H9 (cell line): Measurements from ENCODE around the gene RIPK4. TPM values are rescaled to one million over a fixed set of nuclear protein-coding genes. Genes with fewer than 3 reads are reported as not detected.

Experiments used
- DNase-seq: peaks from one replicate; pipeline ENCODE4 v3.0.0-alpha.2; 2017
- H2AFZ ChIP-seq: one replicate; pipeline ENCODE4 v1.6.1; 2013; ENCODE audit warnings: mild to moderate bottlenecking, low read length, control low read depth, moderate library complexity
- H2AK5ac ChIP-seq: 2 replicates; pipeline ENCODE4 v1.6.1; 2013; ENCODE audit warnings: low read length, control low read depth, mixed read lengths; ENCODE audit not compliant: insufficient read length
- H2BK120ac ChIP-seq: one replicate; pipeline ENCODE4 v1.6.1; 2013; ENCODE audit warnings: low read depth, mild to moderate bottlenecking, low read length, control low read depth, inconsistent platforms; ENCODE audit not compliant: poor library complexity, severe bottlenecking
- H2BK12ac ChIP-seq: 2 replicates; pipeline ENCODE4 v1.6.1; 2013; ENCODE audit warnings: low read length, control low read depth, mixed read lengths, low read depth; ENCODE audit not compliant: insufficient read length
- H2BK15ac ChIP-seq: 2 replicates; pipeline ENCODE4 v1.6.1; 2013; ENCODE audit warnings: low read depth, low read length, control low read depth
- H2BK20ac ChIP-seq: one replicate; pipeline ENCODE4 v1.6.1; 2013; ENCODE audit warnings: low read depth, mild to moderate bottlenecking, low read length, control low read depth, inconsistent platforms; ENCODE audit not compliant: poor library complexity, severe bottlenecking
- H2BK5ac ChIP-seq: 2 replicates; pipeline ENCODE4 v1.6.1; 2013; ENCODE audit warnings: low read length, control low read depth, mixed read lengths; ENCODE audit not compliant: insufficient read length
- H3K14ac ChIP-seq: 2 replicates; pipeline ENCODE4 v1.6.1; 2013; ENCODE audit warnings: low read length, control low read depth; ENCODE audit not compliant: insufficient read depth
- H3K18ac ChIP-seq: 2 replicates; pipeline ENCODE4 v1.6.1; 2013; ENCODE audit warnings: low read depth, mild to moderate bottlenecking, mixed read lengths, low read length, control low read depth; ENCODE audit not compliant: insufficient read length
- H3K23ac ChIP-seq: 2 replicates; pipeline ENCODE4 v1.6.1; 2013; ENCODE audit warnings: low read length, control low read depth, mixed read lengths, low read depth; ENCODE audit not compliant: insufficient read length
- H3K23me2 ChIP-seq: 2 replicates; pipeline ENCODE4 v1.6.1; 2013; ENCODE audit warnings: low read depth, mild to moderate bottlenecking, mixed read lengths, low read length, control low read depth; ENCODE audit not compliant: insufficient read length, poor library complexity, severe bottlenecking
- H3K27ac ChIP-seq: 2 replicates; pipeline ENCODE4 v1.5.1; 2013; ENCODE audit warnings: low read length, control low read depth, mixed read lengths, low read depth; ENCODE audit not compliant: insufficient read length
- H3K27me3 ChIP-seq: 2 replicates; pipeline ENCODE4 v1.6.1; 2013; ENCODE audit warnings: low read length, control low read depth, inconsistent platforms; ENCODE audit not compliant: insufficient read depth
- H3K4ac ChIP-seq: 2 replicates; pipeline ENCODE4 v1.6.1; 2013; ENCODE audit warnings: low read depth, mild to moderate bottlenecking, control low read depth, inconsistent platforms, low read length, moderate library complexity
- H3K4me1 ChIP-seq: 2 replicates; pipeline ENCODE4 v1.6.1; 2013; ENCODE audit warnings: low read length, control low read depth, inconsistent platforms; ENCODE audit not compliant: insufficient read depth
- H3K4me2 ChIP-seq: 2 replicates; pipeline ENCODE4 v1.6.1; 2013; ENCODE audit warnings: low read length, control low read depth, mixed read lengths; ENCODE audit not compliant: insufficient read length, insufficient read depth
- H3K56ac ChIP-seq: 2 replicates; pipeline ENCODE4 v1.6.1; 2013; ENCODE audit warnings: low read depth, mild to moderate bottlenecking, mixed read lengths, low read length, control low read depth; ENCODE audit not compliant: insufficient read length
- H3K79me1 ChIP-seq: 2 replicates; pipeline ENCODE4 v1.6.1; 2013; ENCODE audit warnings: low read depth, mild to moderate bottlenecking, moderate library complexity, low read length, control low read depth, inconsistent platforms; ENCODE audit not compliant: insufficient read depth, poor library complexity, severe bottlenecking
- H3K79me2 ChIP-seq: 2 replicates; pipeline ENCODE4 v1.6.1; 2013; ENCODE audit warnings: low read length, control low read depth, inconsistent platforms; ENCODE audit not compliant: insufficient read depth
- H3K9ac ChIP-seq: 2 replicates; pipeline ENCODE4 v1.6.1; 2013; ENCODE audit warnings: low read length, control low read depth, mixed read lengths; ENCODE audit not compliant: insufficient read length; ENCODE audit errors: extremely low read depth
- H3K9me3 ChIP-seq: one replicate; pipeline ENCODE4 v1.6.1; 2013; ENCODE audit warnings: low read depth, low read length, inconsistent platforms; ENCODE audit not compliant: control insufficient read depth
- H3T11ph ChIP-seq: one replicate; pipeline ENCODE4 v1.6.1; 2013; ENCODE audit warnings: mild to moderate bottlenecking, low read length, control low read depth, inconsistent platforms
- H4K20me1 ChIP-seq: one replicate; pipeline ENCODE4 v1.6.1; 2013; ENCODE audit not compliant: control insufficient read depth, insufficient read length, insufficient read depth
- H4K5ac ChIP-seq: 2 replicates; pipeline ENCODE4 v1.6.1; 2013; ENCODE audit warnings: low read depth, mild to moderate bottlenecking, mixed read lengths, low read length, control low read depth; ENCODE audit not compliant: insufficient read length
- H4K8ac ChIP-seq: replicated peaks from 2 replicates; pipeline ENCODE4 v1.6.1; 2013; ENCODE audit warnings: low read length, control low read depth, mixed read lengths, low read depth; ENCODE audit not compliant: insufficient read length
- H4K91ac ChIP-seq: 2 replicates; pipeline ENCODE4 v1.6.1; 2013; ENCODE audit warnings: low read depth, mild to moderate bottlenecking, moderate library complexity, mixed read lengths, low read length, control low read depth; ENCODE audit not compliant: insufficient read length
- H3K27ac Mint-ChIP-seq, 3 experiments: 2 replicates in 2 of 3; 3 replicates in 1 of 3; pipeline ENCODE4 v1.8.0; 2020 to 2021; ENCODE audit warnings: mixed read lengths in 3 of 3, mild to moderate bottlenecking in 1 of 3, moderate library complexity in 1 of 3
- H3K27me3 Mint-ChIP-seq: 2 replicates; pipeline ENCODE4 v1.8.0; 2021; ENCODE audit warnings: low read depth, mild to moderate bottlenecking, moderate library complexity, mixed read lengths
- H3K36me3 Mint-ChIP-seq, 3 experiments: 2 replicates in 2 of 3; 3 replicates in 1 of 3; pipeline ENCODE4 v1.8.0; 2020 to 2021; ENCODE audit warnings: low read depth in 3 of 3, mixed read lengths in 3 of 3; ENCODE audit not compliant: insufficient read depth in 1 of 3
- H3K4me1 Mint-ChIP-seq, 2 experiments: 2 replicates each; pipeline ENCODE4 v1.8.0; 2020; ENCODE audit warnings: mixed read lengths in 2 of 2
- H3K4me3 Mint-ChIP-seq, 2 experiments: 2 replicates in 1 of 2; 3 replicates in 1 of 2; pipeline ENCODE4 v1.8.0; 2020 to 2021; ENCODE audit warnings: mild to moderate bottlenecking in 2 of 2, mixed read lengths in 2 of 2, moderate library complexity in 1 of 2
- H3K9me3 Mint-ChIP-seq, 2 experiments: 2 replicates in 1 of 2; 3 replicates in 1 of 2; pipeline ENCODE4 v1.8.0; 2020; ENCODE audit warnings: mild to moderate bottlenecking in 2 of 2, mixed read lengths in 2 of 2, moderate library complexity in 1 of 2
- CTCF ChIP-seq: fragments of 200-600 bp; sonication (generic); conservative IDR thresholded peaks from 3 replicates; pipeline ENCODE4 v1.8.0; 2021; ENCODE audit warnings: antibody characterized with exemption, mild to moderate bottlenecking
- WGBS: extraction: QIAGEN DNeasy Blood & Tissue Kit; methylation state at CpG from one replicate; pipeline ENCODE4 v1.1.7; 2013; ENCODE audit warnings: missing lambda C conversion rate, low lambda C conversion rate, mixed read lengths; ENCODE audit not compliant: insufficient read length; ENCODE audit errors: extremely low coverage; 5-methylcytosine and 5-hydroxymethylcytosine counted together
- total RNA-seq: library from RNA; stranded (reverse); gene quantifications from 2 replicates; pipeline ENCODE4 v1.2.1, GENCODE V29; 2021

Gene RIPK4
- total RNA-seq, 1 experiment from 2014 or later = 2.9 TPM

GRCh38 chr21:41758550-41758949 is 8.3 kb downstream of the RIPK4 start:
- H4K91ac ChIP-seq = no peak overlapping the region
- no peak overlapping the region for H2BK15ac ChIP-seq
- no peak overlapping the region for H3K18ac ChIP-seq
- no peak overlapping the region for H2AK5ac ChIP-seq
- H3K4me2 ChIP-seq = no peak overlapping the region
- H2BK20ac ChIP-seq = no peak overlapping the region
- peaks cover 0 to 4% (median 2%) of the 10 kb centered on the region in 3 experiments; a peak in 4 of 7 replicates for H3K36me3 Mint-ChIP-seq
- H3K23me2 ChIP-seq = peaks cover 20% of the 10 kb centered on the region
- H3K27ac ChIP-seq = no peak overlapping the region
- no peak overlapping the region for H4K5ac ChIP-seq
- H3K27me3 ChIP-seq = peaks cover 16% of the 10 kb centered on the region; the same call in 1 of the 2 replicates
- H3K56ac ChIP-seq = no peak overlapping the region
- H3K9me3 Mint-ChIP-seq = no peaks in the 10 kb centered on the region; a peak in 2 of 5 replicates
- no peak overlapping the region for H3K9ac ChIP-seq
- H4K8ac ChIP-seq = no peak overlapping the region
- no peak overlapping the region for H2BK120ac ChIP-seq
- peaks cover 41% of the 10 kb centered on the region for H3K27me3 Mint-ChIP-seq
- no peak overlapping the region for H3K14ac ChIP-seq
- no CpG with 5 or more reads among the region's 5 CpGs for WGBS
- H3K4ac ChIP-seq = no peak overlapping the region
- H4K20me1 ChIP-seq = no peaks in the 10 kb centered on the region
- no peaks in the 10 kb centered on the region for H3K79me1 ChIP-seq
- H3K9me3 ChIP-seq = no peaks in the 10 kb centered on the region
- no peak overlapping the region for H3K27ac Mint-ChIP-seq
- H3K4me1 ChIP-seq = peaks cover 8% of the 10 kb centered on the region; the same call in 1 of the 2 replicates
- H2BK12ac ChIP-seq = no peak overlapping the region
- H2AFZ ChIP-seq = no peak overlapping the region
- DNase-seq = no peak
- H3K23ac ChIP-seq = no peak overlapping the region
- no peak overlapping the region for H3T11ph ChIP-seq
- H3K4me1 Mint-ChIP-seq = peaks cover 60 to 63% of the 10 kb centered on the region in 2 experiments
- no peak overlapping the region for H2BK5ac ChIP-seq
- H3K4me3 Mint-ChIP-seq = no peak overlapping the region
- no peak for TF ChIP-seq CTCF
- H3K79me2 ChIP-seq = no peaks in the 10 kb centered on the region
